Islet of Langerhans (tissue), 1 donor: ENCODE measurements around the gene CUX1.
"Not testable (repeated sequence)": the region's sequence is repeated elsewhere in the genome, so short reads cannot be mapped to it uniquely, and the experiment has no call there.

Source experiments
- FAIRE-seq: peaks from one replicate; lab custom pipeline; 2011; peaks lifted over from hg19 to GRCh38; lab: Jason Lieb, UNC

Gene CUX1

DNA sequence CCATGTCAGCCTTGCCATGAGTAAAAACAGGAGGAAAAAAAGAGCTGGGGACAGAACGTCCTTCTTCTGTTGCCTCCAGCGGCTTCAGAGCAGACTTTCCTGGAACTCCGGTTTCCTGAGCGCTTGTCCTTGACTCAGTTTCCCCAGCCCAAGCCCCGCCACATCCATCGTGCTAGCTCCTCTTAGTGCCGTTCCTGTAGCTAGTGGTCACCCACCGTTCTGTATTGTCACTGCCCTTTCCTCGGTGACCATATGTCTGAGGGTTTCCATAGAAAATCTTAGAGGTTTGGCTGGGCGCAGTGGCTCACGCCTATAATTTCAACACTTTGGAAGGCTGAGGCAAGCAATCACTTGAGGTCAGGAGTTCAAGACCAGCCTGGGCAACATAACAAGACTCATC lies 100.1 kb downstream of the CUX1 start:
- FAIRE-seq = no peak

DNA sequence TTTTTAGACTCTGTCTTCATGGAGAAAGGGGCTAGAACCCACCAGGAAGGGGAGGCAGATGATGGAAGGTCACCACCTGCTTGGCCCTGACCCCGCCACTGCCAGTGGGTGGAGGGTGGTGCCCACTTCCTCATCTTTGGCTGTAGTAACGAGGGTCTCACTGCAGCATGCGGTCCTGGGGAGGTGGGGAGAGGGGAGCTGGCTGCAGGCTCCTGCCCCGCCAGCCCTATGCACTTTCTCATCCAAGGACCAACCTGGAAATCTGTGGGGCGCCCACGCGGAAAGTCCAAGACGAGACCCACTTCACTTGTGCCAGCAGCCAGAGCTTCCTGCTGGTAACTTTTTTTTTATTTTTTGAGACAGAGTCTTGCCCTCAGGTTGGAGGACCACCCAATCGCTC lies 101.0 kb downstream of the CUX1 start:
- no peak for FAIRE-seq

DNA sequence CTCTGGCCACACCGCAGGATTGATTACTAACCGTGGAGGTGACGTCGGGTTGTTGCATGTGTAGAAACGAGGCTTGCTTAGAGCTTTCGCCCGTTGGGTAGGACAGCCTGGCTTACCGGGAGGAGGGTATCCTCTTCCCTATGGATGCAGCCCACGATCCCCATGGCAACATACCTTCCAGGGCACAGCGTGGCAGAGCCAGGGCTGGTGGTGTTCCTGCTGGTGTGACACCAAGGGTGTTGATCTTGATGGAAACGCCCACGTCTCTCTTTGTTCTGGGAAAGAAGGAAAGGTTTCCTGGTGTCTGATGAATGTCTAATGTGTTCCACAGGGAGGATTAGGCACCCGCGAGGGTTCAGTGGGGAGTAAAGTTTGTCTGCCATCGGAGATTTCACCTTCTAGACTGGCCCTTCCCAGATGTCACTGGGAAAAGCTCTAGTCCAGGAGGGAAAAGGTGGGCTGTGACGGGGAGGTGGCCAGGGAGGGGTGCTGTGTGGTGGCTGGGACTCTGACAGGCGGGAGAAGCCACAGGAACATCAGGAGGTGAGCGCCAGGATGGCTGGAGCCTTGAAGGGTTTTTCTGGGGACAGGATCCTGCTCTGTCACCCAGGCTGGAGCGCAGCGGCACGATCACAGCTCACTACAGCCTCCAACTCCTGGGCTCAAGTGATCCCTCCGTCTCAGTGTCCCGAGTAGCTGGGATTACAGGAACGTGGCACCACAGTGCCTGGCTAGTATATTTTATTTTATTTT lies 102.1 kb downstream of the CUX1 start:
- FAIRE-seq = no peak

DNA sequence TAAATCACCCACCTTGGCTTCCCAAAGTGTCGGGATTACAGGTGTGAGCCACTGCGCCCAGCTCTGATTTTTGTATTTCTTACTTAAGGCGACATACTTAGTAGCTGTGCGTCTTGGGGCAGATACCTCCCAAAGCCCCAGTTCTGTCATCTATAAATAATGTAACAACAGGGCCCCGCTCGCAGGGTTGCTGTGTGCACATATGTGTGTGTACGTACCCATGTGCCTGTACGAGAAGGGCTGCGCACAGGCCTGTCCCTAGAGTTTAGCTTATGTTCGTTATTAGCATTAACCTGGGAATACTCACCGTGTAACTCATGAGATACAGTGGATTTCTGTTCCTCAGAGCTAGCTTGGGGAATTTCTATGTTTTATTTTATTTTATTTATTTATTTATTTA lies 103.6 kb downstream of the CUX1 start:
- FAIRE-seq = no peak

DNA sequence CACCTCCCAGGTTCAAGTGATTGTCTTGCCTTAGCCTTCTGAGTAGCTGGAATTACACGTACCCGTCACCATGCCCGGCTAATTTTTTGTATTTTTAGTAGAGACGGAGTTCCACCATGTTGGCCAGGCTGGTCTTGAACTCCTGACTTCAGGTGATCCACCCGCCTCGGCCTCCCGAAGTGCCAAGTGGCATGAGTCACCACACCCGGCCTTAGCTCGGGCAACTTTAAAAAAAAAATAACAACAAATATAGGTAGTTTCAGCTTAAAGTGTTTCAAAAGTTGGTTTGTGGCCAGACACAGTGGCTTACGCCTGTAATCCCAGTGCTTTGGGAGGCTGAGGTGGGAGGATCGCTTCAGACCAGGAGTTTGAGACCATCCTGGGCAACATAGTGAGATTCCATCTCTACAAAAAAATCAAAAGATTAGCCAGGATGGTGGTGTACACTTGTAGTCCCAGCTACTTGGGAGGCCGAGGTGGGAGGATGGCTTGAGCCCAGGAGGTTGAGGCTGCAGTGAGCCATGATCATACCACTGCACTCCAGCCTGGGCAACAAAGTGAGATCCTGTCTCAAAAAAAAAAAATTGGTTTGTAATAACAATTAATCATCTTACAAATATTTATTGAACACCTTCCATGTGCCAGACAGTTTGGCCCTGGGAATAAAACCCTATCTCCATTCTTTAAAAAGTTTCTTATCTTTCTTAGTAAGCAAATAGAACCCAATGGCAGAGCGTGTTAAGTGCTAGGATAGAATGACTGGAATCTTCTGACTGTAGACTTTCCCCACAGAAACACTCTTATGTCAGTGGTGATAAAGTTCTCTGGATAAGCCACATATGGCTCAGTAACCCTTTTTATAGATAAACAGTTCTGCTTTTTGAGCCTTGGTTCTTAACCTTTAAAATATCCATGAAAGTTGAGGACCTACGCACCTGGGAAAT lies 104.4 kb downstream of the CUX1 start:
- not testable (repeated sequence) for FAIRE-seq

DNA sequence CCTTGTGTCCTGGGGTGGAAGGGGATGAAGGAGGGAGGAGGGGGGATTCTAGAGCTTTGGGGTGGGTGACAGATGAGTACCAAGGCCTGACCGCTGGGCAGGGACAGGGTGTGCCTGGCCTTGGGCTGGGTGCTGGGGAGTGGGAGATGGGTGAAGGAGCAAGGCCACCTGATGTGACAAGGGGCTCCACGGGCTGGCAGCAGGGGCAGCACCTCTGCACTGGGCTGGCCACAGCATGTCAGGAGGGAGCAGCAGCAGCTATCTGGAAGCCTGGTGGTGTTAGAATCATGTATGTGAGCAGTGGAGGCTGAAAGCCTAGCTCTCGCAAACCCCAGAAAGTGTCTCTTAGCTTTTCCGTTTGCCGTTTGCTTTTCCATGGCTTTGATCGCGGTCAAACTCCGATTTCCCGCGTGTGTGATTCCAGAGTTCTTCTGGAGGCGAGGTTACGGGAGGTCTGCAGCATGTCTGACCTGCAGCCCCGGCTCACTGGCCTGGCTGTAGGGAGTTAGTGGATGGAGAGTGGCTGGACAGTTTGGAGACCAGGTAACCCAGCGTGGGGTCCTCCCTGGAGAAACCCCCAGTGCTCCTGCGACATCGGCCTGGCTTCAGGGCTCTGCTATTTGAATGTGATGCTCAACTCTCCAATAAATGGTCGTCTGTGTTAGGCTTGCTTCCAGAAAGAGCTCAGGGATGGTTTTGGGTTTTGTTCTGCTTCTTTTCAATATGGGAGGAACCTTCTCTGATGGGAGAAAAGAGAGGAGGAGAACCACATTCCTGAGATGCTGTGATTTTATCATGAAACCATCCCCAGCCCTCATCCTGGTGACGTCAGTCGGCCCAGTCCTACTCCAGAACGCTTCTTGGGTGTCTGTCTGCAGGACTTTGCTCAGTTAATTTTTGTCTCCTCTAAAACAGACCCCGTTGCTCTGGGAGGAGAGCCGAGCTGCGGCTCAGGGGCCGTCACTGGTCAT lies 105.5 kb downstream of the CUX1 start:
- FAIRE-seq = no peak

DNA sequence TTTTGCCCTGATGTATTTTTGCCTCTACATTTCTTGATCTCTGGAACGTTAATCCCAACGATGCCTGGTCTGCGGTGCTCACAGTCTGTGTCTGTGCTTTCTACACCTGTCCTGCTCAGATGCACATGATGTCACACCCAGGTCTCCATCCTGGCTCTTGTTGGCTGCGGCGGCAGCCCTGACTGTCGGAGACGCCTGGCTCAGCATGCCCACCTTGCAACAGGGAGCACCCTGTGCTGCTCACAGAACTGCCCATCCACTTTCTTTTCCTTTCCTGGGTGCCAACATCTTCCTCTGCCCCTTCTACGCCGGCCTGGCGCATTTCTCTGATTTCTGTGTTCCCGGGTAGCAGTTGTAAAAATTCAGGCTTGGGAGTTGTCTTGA lies 106.2 kb downstream of the CUX1 start:
- FAIRE-seq = no peak

DNA sequence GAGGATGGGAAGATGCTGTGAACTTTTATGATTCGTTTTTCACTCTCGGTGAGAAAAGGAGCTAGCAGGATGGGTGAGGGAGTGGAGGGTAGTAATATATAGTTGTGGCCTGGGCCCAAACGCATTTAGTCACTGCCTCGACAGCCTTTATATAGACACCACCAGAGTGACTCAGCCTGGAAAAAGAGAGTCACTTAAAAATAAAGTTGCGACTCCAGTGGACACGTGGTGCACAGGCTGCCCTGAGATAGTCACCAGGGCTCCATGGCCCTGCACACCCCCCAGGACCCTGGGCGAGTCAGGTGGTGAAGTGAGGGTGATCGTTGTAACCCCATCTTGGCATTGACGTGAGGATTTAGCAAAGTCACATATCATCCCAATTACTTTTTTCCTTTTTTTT lies 106.7 kb downstream of the CUX1 start:
- no peak for FAIRE-seq

DNA sequence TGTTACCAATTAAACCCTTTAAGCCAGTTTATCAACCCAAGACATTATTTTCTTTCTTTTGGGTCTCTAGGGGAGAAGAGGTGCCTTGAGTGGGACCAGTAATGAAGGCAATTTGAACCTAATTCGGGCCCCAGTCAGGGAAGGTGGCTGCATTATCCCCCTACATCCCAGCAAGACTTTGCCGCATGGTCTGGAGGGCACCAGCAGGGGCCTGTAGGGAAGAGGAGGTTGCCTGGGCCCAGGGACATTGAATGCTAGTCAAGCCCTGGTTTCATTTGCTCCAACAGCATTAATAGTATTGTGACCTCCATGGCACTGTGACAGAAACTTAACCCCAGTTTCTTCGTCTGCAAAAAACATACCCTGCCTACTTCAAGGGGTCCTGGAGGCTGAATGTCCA lies 108.8 kb downstream of the CUX1 start:
- FAIRE-seq = no peak

DNA sequence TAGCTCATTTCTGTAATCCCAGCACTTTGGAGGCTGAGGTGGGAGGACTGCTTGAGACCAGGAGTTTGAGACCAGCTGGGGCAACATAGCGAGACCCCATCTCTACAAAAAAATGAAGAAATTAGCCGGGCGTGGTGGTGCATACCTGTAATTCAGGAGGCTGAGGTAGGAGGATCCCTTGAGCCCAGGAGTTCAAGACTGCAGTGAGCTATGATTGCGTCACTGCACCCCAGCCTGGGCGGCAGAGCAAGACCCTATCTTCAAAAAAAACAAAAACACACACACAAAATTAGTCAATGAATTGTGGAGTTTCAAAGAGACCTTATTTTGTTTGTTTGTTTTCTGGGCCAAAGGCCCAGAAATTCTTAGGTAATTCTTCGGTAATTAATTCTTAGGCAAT lies 110.0 kb downstream of the CUX1 start:
- no peak for FAIRE-seq

DNA sequence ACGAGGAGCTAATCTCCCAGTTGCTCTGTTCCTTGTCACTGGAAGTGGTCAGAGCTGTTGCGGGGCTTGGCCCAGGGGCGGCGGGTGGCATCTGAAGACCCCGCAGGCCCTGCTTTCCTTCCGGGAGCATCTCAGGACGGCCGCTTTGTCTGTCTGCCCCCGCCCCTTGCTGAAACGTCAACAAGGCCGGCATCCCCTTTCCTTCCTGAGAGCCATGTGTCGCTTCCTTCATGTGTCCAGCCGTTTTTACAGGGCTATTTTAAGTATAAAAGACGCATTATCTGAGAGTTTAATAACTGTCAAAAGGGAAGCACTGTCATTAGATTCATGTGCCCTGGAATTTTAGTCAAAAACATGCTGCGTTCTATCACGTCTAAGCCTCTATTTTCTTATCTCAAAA lies 110.4 kb downstream of the CUX1 start:
- FAIRE-seq = no peak

DNA sequence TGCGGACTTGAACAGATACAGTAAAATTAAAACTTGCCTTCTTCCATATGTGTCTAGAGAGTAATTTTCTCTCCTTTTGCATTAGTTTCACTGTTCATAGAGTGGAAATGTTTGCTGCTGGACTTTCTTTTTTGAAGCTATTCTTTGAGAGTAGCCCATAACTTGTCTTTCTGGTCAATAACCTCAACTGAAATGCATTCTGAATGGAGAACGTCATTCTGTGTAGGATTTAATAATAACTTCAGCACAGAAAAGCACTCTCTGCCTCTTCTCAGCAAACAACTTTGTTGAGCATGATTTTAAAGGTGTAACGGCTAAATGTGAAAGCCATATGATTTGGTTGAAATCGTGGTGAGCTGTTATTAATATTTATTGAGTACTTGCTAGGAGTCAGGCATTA lies 111.8 kb downstream of the CUX1 start:
- peak; percentile 62 for FAIRE-seq

DNA sequence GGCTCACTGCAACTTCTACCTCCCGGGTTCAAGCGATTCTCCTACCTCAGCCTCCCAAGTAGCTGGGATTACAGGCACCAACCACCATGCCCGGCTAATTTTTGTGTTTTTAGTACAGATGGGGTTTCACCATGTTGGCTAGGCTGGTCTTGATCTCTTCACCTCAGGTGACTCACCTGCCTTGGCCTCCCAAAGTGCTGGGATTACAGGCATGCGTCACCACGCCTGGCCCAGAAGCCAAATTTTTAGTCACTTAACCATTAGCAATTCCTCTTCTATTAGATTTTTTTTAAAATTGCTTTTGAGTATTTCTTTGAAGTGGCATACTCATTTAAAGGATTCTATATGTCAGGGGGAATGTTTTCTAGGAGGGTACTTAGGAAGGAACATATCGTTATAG lies 112.5 kb downstream of the CUX1 start:
- FAIRE-seq = not testable (repeated sequence)

DNA sequence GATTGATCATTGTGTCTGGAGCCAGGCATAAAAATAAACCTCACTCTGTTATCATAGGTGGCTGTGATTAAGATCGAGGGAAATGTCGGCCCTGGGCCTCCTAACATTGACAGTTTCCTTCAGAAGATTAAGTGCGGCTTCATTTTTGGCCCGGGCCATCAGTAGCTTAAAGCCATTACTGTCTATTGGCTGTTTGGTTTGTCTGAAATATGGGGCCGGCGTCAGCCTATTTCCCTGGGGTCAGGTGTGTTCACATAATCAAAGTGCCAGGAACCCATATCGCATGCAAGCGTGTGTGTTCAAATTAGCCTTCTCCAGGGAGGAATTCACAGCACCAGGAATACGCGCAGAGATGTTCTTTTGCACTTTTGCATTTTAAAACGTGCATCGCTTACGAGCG lies 114.7 kb downstream of the CUX1 start:
- no peak for FAIRE-seq

DNA sequence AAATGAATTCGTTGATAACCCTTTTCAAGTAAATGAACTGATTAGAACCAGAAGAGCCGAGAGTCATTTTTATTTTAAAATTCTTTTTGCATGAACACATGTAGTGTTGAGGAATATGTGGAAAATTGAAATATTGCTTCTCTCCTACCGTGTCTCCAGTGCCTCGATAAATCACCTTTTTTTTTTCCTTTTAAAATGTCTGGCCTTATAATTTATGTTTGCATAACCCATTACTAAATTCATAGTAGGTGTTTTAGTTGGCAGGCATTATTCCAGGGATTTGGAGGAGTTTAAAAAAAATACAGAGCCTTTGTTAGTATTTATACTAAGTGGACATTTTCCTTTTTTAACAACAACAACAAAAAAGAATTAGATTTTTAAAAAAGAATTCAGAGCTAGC lies 115.6 kb downstream of the CUX1 start:
- FAIRE-seq = no peak

DNA sequence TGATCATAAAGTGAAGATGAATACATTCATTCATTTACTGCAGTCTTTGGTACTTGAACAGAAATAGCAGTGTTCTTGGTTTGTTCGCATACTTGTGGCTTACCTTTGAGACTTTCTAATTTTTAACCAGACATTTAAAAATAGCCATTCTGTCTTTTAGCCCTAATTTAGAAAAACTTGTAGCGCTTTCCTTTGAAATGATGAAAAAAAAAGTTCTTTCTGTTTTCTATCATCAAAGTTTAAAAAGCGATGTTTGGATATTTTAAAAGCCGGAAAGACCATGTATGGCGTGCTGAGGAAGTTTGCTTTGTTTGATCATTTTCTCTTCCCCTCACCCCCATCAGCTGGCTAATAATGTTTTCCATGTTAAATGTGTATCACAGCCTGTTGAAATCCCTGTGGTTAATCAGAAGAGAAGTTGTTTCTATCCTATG lies 116.3 kb downstream of the CUX1 start:
- no peak for FAIRE-seq

DNA sequence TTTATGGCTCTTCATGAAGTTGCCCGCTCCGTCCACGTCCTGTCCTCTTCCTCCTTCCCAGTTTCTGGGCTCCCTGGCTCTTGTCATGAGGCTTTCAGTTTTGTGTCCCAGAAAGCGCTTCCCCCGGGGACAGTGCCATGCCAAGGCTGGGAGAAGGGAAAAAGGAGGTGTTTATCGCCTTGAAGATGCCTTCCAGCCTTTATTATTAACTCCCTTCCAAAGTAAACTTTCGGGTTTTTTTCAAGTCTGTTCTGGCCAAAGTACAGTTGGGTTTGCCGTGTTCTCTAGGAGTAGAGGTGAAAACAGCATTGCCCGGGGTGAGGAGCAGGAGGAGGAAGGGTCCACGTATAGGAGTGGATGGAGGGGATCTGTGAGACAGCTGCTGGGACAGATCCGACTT lies 117.2 kb downstream of the CUX1 start:
- FAIRE-seq = no peak

DNA sequence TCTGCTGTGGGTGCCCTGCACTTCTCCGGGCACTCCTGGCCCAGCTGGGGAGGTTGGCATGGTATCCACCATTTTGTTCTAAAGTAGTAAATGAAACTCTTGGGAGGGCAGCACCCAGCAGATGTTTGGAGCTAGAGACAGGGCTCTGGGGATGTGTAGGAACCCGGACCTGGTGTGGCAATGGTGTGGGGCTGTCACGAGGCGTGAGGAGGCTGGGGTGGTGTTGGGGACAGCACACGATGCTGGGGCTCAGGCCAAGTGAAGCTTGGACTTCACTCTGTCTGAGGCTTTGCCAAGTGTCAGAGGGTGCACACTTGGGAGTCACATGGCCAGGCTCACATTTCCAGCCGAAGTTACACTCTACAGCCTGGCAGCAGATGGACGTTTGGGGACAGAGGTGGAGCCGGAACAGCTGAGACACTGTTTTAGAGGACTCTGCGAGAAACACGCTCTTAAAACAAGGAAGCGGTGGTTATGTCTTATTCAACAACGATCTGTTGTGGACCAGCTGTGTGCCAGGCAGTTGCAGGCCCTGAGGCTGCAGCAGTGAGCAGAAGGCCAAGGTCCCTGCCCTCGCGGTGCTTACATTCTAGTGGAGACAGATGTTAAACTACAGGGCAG lies 118.2 kb downstream of the CUX1 start:
- no peak for FAIRE-seq

DNA sequence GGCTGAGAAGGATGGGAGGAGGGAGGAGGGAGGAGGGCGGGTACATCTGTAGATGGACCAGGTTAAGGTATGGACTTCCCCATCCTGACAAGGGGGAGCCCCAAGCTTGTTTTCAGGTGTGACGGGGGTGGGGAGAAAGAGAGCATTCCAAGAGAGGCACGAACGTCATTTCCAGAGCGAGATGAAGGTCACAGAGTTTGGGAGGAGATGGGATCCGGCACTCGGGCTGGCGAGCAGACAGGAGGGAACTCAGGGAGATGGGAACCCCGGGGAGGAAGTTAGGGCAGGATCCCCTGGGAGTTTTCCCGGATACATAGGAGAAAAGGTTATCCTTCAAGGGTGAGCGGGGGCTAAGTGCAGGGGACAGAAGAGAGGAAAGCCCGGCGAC lies 118.8 kb downstream of the CUX1 start:
- FAIRE-seq = no peak

DNA sequence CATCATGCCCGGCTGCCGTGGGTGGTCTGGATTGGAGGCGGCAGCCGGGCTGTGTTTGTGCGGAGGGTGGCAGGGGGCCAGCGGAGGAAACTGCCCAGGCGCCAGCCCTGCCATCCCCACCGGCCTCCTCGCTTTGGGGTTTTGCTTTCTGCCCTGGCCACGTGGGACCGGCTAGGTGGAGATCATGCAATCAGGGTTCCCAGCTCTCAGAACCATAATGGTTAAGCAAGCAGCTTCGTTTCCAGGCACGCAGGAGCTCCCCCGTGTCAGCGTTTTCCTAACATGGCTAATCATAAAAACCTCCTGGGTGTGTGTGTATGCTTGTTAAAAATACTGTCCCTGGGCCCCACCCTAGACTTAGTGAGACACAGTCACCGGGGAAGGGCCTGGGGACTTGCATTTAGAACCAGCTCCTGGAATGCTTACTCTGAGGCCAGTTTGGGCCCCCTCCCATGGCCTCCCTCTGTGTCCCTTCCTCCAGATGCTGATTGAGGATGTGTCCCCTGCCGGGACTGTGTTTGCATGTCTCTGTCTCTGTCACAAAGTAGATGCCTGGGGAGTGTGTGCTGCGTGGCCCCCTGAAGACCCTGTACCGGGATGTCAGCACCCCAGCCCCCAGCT lies 119.3 kb downstream of the CUX1 start:
- FAIRE-seq = no peak

DNA sequence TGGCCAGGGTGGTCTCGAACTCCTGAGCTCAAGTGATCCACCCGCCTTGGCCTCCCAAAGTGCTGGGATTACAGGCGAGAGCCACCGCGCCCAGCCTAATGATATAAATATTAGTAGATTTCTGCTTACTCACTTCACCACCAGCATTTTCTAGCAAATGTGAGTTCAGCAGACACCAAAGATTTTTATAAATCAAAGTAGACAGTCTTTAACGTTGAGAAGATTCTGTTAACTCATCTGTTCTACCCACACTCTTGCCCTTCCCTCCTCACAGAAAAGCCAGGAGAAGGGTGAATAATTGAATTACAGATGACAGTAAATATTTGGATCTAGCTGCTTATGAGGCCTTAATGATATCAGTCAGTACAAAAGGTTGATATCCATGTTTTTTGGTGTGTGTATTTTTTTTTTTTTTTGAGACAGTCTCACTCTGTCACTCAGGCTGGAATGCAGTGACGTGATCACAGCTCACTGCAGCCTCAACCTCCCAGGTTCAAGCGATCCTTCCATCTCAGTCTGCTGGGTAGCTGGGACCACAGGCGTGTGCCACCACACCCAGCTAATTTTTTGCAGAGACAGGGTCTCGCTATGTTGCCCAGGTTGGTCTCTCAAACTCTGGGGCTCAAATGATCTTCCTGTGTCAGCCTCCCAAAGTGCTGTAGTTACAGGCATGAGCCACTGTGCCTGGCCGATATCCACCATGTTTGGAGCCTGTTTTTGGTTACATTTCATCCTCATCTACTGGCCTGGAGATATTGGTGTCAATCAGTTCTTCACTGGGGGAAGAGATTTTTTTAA lies 120.5 kb downstream of the CUX1 start:
- FAIRE-seq = no peak
